GM04504 (cell line): ENCODE measurements around the gene AGRN.

Experiments
- DNase-seq: peaks from one replicate; pipeline ENCODE4 v3.0.0-alpha.2; 2012; ENCODE audit warnings: low read depth

Gene AGRN

GRCh38 chr1:1081311-1082238 lies 61.7 kb downstream of the AGRN start:
- no peak for DNase-seq

- DNase-seq = no peak
Observed at GRCh38 chr1:1082239-1082775, 62.4 kb downstream of the AGRN start.

DNA sequence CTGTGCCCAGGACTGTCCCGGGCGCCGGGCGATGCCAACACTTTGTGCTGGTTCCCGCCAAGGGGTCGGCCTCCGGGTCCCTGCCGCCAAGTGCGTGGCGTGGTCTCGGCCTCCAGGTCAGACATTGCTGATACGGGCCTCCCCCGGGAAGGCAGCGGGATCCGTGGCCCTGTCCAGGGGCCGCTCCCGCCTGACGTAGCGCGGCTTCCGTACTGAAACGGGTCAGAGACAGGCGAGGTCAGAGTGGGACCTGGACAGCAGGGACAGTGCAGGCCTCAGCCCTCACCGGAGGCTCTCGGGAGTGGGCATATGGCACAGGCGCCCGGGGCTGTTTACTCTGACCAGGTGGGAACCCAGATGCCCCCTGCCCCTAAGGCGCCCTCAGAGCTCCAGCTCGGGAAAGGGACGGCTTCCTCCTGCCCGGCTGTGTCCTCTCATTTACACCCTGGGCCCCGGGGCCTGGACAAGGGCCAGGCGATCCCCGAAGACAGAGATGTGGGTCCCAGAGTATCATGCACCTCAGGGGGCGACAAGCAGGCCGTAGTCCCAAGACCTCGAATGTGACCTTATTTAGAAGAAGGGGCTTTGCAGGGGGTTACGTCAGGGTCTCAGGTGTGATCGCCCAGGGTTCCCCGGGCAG lies 63.0 kb downstream of the AGRN start:
- no peak for DNase-seq

GRCh38 chr1:1083416-1084371 lies 63.8 kb downstream of the AGRN start:
- no peak for DNase-seq

GRCh38 chr1:1084372-1085170 lies 64.7 kb downstream of the AGRN start:
- DNase-seq = no peak

DNA sequence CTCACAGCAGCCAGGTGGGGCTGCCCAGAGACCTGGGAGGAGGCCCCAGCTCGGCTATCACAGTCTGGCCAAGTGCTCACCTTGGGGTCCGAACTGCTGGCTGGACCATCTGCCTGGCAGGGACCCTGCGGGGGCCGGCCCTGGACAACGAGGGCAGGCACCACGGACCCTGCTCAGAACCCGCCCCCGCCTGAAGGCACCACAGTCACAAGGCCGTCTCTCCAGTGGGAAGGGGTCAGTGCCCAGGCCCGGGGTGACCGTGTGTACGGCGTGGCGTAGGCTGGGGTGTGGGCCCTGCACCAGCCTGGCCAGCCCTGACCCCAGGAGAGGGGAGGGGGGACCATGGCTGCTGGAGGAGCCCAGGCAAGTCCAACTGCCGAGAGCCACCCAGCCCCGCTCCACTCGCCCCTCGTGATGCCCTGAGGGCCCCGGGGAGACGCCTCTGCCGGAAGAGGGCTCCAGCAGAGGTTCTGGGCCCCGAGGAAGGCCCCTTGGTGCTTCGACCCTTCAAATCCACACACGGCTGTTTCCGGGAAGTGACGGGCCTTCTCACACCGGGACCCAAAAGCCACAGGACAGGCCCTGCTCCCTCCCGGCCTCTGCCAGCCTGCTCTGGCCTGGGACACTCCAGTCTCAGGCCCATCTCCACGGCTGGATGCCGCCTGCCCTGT lies 65.4 kb downstream of the AGRN start:
- DNase-seq = no peak

DNA sequence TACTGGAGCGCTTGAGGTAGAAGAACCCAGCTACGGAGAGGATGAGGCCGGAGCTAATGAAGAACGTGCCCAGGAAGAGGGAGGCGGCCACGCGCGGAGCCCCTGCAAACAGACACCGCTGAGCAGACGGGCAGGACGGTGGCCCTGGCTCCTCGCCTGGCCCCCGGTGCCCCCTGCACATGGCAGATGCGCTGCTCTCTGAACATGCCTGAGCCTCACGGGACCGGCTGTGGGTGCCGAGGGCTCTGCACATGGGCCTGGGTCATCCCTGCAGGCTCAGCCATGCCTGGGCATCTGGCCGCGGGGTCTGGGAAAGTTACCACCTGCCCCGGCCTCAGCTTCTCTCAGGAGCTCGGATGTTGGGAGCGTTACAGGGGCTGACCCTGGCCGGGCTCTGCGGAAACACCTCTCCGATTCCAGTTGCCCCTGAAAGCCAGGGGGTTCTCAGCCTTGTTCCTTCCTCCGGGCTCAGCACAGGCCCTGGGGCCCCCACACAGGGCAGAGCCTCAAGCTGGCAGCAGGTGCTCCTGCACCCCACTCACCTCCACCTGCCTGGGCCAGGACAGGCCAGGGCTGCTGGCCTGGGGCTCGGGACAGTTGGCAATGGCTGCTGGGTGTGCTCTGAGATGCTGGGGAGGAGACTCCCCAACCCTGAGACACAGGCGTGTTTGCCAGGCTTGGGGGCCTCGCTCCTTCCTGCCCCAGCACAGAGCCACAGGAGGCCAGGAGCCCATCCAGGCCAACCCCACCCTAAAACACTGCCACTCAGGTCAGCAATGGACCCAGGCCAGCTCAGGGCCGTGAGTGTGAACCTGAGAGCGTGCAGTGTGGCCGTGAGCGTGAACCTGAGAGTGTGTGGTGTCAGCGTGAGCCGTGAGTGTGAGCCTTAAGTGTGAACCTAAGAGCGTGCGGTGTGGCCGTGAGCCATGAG lies 66.3 kb downstream of the AGRN start:
- no peak for DNase-seq

- DNase-seq = no peak
Observed at GRCh38 chr1:1086911-1087341, 67.0 kb downstream of the AGRN start.

GRCh38 chr1:1087351-1088028 lies 67.6 kb downstream of the AGRN start:
- no peak for DNase-seq

GRCh38 chr1:1088029-1088800 lies 68.3 kb downstream of the AGRN start:
- no peak for DNase-seq

DNA sequence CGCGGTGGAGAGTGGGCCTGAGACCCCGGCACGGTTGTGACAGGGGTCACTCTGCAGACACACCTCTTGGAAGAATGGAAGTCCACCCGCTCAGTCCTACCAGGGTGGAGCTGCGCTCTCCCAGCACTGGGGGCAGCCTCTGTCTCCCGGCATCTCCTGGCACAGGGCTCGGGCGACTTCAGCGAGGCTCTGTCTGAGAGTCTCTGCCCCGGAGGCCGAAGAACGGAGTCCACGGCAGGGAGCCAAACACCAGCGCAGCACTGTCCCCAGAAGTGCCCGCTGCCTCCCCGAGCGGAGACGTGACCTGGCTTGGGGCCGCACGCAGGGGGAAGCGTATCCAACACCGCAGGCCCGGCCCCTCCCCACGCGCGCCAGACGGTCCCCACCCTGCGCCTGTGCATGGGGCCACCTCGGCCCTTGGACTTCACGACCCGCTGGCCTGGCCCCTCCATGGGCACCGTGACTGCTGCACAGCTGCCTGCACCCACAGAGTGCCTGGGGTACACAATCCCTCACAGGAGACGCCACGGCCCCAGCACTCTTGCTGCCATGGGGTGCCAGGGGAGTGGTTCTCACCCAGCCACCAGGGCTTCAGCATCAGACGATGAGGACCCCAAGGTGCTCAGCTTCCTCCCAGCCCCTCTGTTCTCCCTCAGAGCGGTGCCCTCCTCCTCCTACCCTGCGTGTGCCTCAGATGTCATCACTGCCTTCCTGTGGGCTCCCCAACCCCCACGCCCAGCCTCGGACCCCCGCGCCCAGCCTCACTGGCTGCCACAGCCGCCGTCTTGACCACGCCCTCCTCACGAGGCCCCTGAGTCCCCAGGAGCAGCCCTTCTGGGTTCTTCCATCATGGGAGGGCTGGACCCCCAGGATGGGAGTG lies 69.1 kb downstream of the AGRN start:
- DNase-seq = no peak

- no peak for DNase-seq
Observed at GRCh38 chr1:1089731-1090423, 70.0 kb downstream of the AGRN start.

- DNase-seq = no peak
Observed at GRCh38 chr1:1090424-1091343, 70.8 kb downstream of the AGRN start.

DNA sequence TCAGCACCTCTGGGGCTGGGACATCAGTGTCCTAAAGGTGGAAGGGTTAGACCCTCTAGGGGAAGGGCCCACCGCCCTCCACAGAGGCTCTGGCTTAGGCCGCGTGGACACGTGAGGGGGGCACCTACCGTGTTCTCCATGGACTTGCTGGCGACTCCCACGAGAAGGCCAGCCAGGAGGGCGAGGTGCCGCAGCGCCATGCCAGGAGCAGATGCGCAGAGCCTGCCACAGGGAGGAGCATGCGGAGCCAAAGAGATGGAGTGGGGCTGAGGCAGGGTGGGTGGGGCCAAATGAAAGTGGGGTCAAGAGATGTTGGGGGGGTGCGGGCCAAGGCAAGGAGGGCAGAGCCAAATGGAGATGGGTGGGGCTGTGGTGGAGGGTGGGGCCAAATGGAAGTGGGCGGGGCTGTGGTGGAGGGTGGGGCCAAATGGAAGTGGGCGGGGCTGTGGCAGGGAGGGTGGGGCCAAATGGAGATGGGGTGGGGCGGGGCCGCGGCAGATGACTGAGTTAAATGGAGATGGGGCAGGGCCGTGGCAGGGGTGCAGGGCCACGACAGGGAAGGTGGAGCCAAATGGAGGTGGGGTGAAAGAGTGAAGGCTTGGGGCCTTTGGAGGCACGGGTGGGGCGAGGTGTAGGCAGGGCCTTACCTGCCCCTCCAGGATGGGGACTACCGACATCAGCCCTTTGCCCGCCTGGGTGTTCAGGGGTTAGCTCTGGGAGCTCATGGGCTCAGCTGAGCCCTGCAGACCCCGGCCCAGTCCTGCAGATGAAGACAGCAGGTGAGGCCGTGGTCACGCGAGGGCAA lies 71.6 kb downstream of the AGRN start:
- DNase-seq = no peak
